HEK293 (cell line): Measurements from ENCODE around the gene CREB5.

ENCODE experiments used
- CTCF ChIA-PET: fragments of 350-600 bp; formaldehyde crosslinking; extraction: SDS; loops from one replicate; lab custom pipeline; 2021; ENCODE audit warnings: antibody characterized with exemption; lab: Yijun Ruan, JAX
- POLR2A ChIA-PET: fragments of 300-600 bp; formaldehyde crosslinking; extraction: SDS; loops from one replicate; lab custom pipeline; 2020; ENCODE audit warnings: antibody characterized with exemption, inconsistent platforms; lab: Yijun Ruan, JAX
- H3K27ac ChIP-seq: fragments of 200-500 bp; sonication (Bioruptor generic); 2 replicates; pipeline ENCODE4 v1.5.1; 2014; ENCODE audit warnings: low read depth, low read length, control low read depth, inconsistent platforms; ENCODE audit errors: extremely low read depth
- H3K36me3 ChIP-seq, 2 experiments: fragments of 200-500 bp in 1 of 2; sonication (Bioruptor generic) in 1 of 2; 1 replicate in 1 of 2; 2 replicates in 1 of 2; pipeline ENCODE4 v1.5.1; 2014 to 2017; ENCODE audit warnings: inconsistent platforms in 2 of 2, low read length in 2 of 2; ENCODE audit not compliant: control insufficient read depth in 2 of 2, insufficient read depth in 1 of 2
- H3K4me1 ChIP-seq: fragments of 200-500 bp; sonication (Bioruptor generic); 2 replicates; pipeline ENCODE4 v1.5.1; 2014; ENCODE audit warnings: mild to moderate bottlenecking, low read length, inconsistent platforms; ENCODE audit not compliant: control insufficient read depth, insufficient read depth
- H3K4me3 ChIP-seq: 2 replicates; pipeline ENCODE4 v1.5.1; 2011; ENCODE audit warnings: low read depth, mild to moderate bottlenecking, control low read depth, low read length, moderate library complexity
- H3K9me3 ChIP-seq: fragments of 200-500 bp; sonication (Bioruptor generic); 2 replicates; pipeline ENCODE4 v1.5.1; 2014; ENCODE audit warnings: low read depth, low read length, inconsistent platforms; ENCODE audit not compliant: control insufficient read depth, insufficient read depth
- BCL11B ChIP-seq: fragments of 450-650 bp; formaldehyde crosslinking; IDR thresholded peaks from 2 replicates; pipeline ENCODE4 v1.5.1; 2016; ENCODE audit warnings: low read depth, missing biosample characterization, missing genetic modification characterization
- GLI4 ChIP-seq: fragments of 450-650 bp; formaldehyde crosslinking; IDR thresholded peaks from 2 replicates; pipeline ENCODE4 v1.5.1; 2016; ENCODE audit warnings: missing biosample characterization, missing genetic modification characterization
- GLIS2 ChIP-seq: fragments of 450-650 bp; formaldehyde crosslinking; IDR thresholded peaks from 2 replicates; pipeline ENCODE4 v1.5.1; 2016; ENCODE audit warnings: missing biosample characterization, missing genetic modification characterization
- KLF17 ChIP-seq: fragments of 450-650 bp; formaldehyde crosslinking; IDR thresholded peaks from 2 replicates; pipeline ENCODE4 v1.5.1; 2016; ENCODE audit warnings: missing biosample characterization, missing genetic modification characterization
- KLF8 ChIP-seq: fragments of 450-650 bp; formaldehyde crosslinking; IDR thresholded peaks from 2 replicates; pipeline ENCODE4 v1.5.1; 2016; ENCODE audit warnings: missing biosample characterization, missing genetic modification characterization
- OSR2 ChIP-seq: fragments of 450-650 bp; formaldehyde crosslinking; IDR thresholded peaks from 2 replicates; pipeline ENCODE4 v1.5.1; 2016; ENCODE audit warnings: missing biosample characterization, missing genetic modification characterization
- PRDM10 ChIP-seq: fragments of 450-650 bp; formaldehyde crosslinking; IDR thresholded peaks from 2 replicates; pipeline ENCODE4 v1.5.1; 2016; ENCODE audit warnings: missing biosample characterization, missing genetic modification characterization
- SP2 ChIP-seq: fragments of 450-650 bp; formaldehyde crosslinking; IDR thresholded peaks from 2 replicates; pipeline ENCODE4 v1.5.1; 2016; ENCODE audit warnings: missing biosample characterization, missing genetic modification characterization
- ZBTB20 ChIP-seq: fragments of 450-650 bp; formaldehyde crosslinking; IDR thresholded peaks from 2 replicates; pipeline ENCODE4 v1.5.1; 2016; ENCODE audit warnings: missing biosample characterization, missing genetic modification characterization
- ZBTB6 ChIP-seq: fragments of 450-650 bp; formaldehyde crosslinking; IDR thresholded peaks from 2 replicates; pipeline ENCODE4 v1.5.1; 2017; ENCODE audit warnings: missing biosample characterization, missing genetic modification characterization
- ZFP3 ChIP-seq: fragments of 450-650 bp; formaldehyde crosslinking; IDR thresholded peaks from 2 replicates; pipeline ENCODE4 v1.5.1; 2016; ENCODE audit warnings: low read depth, missing biosample characterization, missing genetic modification characterization
- ZNF121 ChIP-seq: fragments of 450-650 bp; formaldehyde crosslinking; IDR thresholded peaks from 2 replicates; pipeline ENCODE4 v1.5.1; 2016; ENCODE audit warnings: missing biosample characterization, missing genetic modification characterization
- ZNF174 ChIP-seq: fragments of 450-650 bp; formaldehyde crosslinking; IDR thresholded peaks from 2 replicates; pipeline ENCODE4 v1.5.0; 2017; ENCODE audit warnings: missing biosample characterization, mild to moderate bottlenecking, missing genetic modification characterization
- ZNF175 ChIP-seq: fragments of 450-650 bp; formaldehyde crosslinking; IDR thresholded peaks from 2 replicates; pipeline ENCODE4 v1.5.1; 2016; ENCODE audit warnings: missing biosample characterization, missing genetic modification characterization
- ZNF184 ChIP-seq: fragments of 450-650 bp; IDR thresholded peaks from 2 replicates; pipeline ENCODE4 v1.5.1; 2018; ENCODE audit warnings: missing biosample characterization, mild to moderate bottlenecking, missing genetic modification characterization
- ZNF248 ChIP-seq: fragments of 450-650 bp; formaldehyde crosslinking; IDR thresholded peaks from 2 replicates; pipeline ENCODE4 v1.5.1; 2017; ENCODE audit warnings: missing biosample characterization, missing genetic modification characterization
- ZNF302 ChIP-seq: fragments of 450-650 bp; formaldehyde crosslinking; IDR thresholded peaks from 2 replicates; pipeline ENCODE4 v1.5.1; 2016; ENCODE audit warnings: missing biosample characterization, missing genetic modification characterization, low read depth
- ZNF350 ChIP-seq: fragments of 450-650 bp; formaldehyde crosslinking; IDR thresholded peaks from 2 replicates; pipeline ENCODE4 v1.5.0; 2017; ENCODE audit warnings: missing biosample characterization, mild to moderate bottlenecking, missing genetic modification characterization
- ZNF362 ChIP-seq: fragments of 450-650 bp; formaldehyde crosslinking; IDR thresholded peaks from 2 replicates; pipeline ENCODE4 v1.5.1; 2016; ENCODE audit warnings: missing biosample characterization, missing genetic modification characterization
- ZNF530 ChIP-seq: fragments of 450-650 bp; formaldehyde crosslinking; IDR thresholded peaks from 2 replicates; pipeline ENCODE4 v1.5.1; 2016; ENCODE audit warnings: low read depth, missing biosample characterization, missing genetic modification characterization
- ZNF549 ChIP-seq: fragments of 450-650 bp; IDR thresholded peaks from 2 replicates; pipeline ENCODE4 v1.5.1; 2018; ENCODE audit warnings: missing biosample characterization, missing genetic modification characterization, mild to moderate bottlenecking, inconsistent platforms, moderate library complexity
- ZNF560 ChIP-seq: fragments of 450-650 bp; formaldehyde crosslinking; IDR thresholded peaks from 2 replicates; pipeline ENCODE4 v1.5.1; 2017; ENCODE audit warnings: missing biosample characterization, missing genetic modification characterization, borderline replicate concordance
- ZNF626 ChIP-seq: fragments of 450-650 bp; sonication (Bioruptor Pico); formaldehyde crosslinking; IDR thresholded peaks from 2 replicates; pipeline ENCODE4 v1.5.1; 2018; ENCODE audit warnings: missing biosample characterization, missing genetic modification characterization, inconsistent platforms
- ZNF664 ChIP-seq: fragments of 450-650 bp; formaldehyde crosslinking; IDR thresholded peaks from 2 replicates; pipeline ENCODE4 v1.5.1; 2016; ENCODE audit warnings: missing biosample characterization, missing genetic modification characterization
- ZNF707 ChIP-seq: fragments of 450-650 bp; formaldehyde crosslinking; IDR thresholded peaks from 2 replicates; pipeline ENCODE4 v1.5.1; 2016; ENCODE audit warnings: missing biosample characterization, missing genetic modification characterization
- ZNF768 ChIP-seq: fragments of 450-650 bp; formaldehyde crosslinking; IDR thresholded peaks from 2 replicates; pipeline ENCODE4 v1.5.1; 2018; ENCODE audit warnings: missing biosample characterization, mild to moderate bottlenecking, missing genetic modification characterization
- ZSCAN23 ChIP-seq: fragments of 450-650 bp; formaldehyde crosslinking; IDR thresholded peaks from 2 replicates; pipeline ENCODE4 v1.5.1; 2016; ENCODE audit warnings: missing biosample characterization, missing genetic modification characterization
- ZSCAN4 ChIP-seq: fragments of 450-650 bp; formaldehyde crosslinking; IDR thresholded peaks from 2 replicates; pipeline ENCODE4 v1.5.1; 2017; ENCODE audit warnings: missing biosample characterization, missing genetic modification characterization

CREB5 gene

GRCh38 chr7:28619256-28619655 lies 206.9 kb downstream of the CREB5 start:
- POLR2A ChIA-PET: no interaction called here
- no peaks in the 10 kb centered on the region for H3K9me3 ChIP-seq
- TF ChIP-seq BCL11B: no peak
- TF ChIP-seq PRDM10: 0 out of 2 replicates have a peak, but pooled peaks have one; percentile 17
- TF ChIP-seq, all 188 proteins: peak for 1
- Histone ChIP-seq H3K4me3 (no peak overlapping the region), H3K27ac (no peak overlapping the region), H3K36me3 (no peaks in the 10 kb centered on the region), H3K4me1 (peaks cover 25% of the 10 kb centered on the region)
- CTCF ChIA-PET: interaction anchor here (0.7 to 1.2 kb wide), 2 partner anchors 8 to 229 kb away, joined by 3 to 4 read pairs; no protein-coding TSS in a partner anchor

- no peaks in the 10 kb centered on the region for H3K9me3 ChIP-seq
- ChIA-PET POLR2A (no interaction called here), CTCF (interaction anchor here (0.7 to 1.3 kb wide), 3 partner anchors 11 to 234 kb away, joined by 3 to 4 read pairs (median 3); no protein-coding TSS in a partner anchor)
- no peaks in the 10 kb centered on the region for H3K36me3 ChIP-seq
- H3K4me3 ChIP-seq: no peak overlapping the region
- peak overlapping the region; percentile 24; the same call in 1 of the 2 replicates for H3K27ac ChIP-seq
- H3K4me1 ChIP-seq: peaks cover 30% of the 10 kb centered on the region
- TF ChIP-seq ZNF121 (tag by site-specific recombination): no peak
- TF ChIP-seq KLF8: 0 out of 2 replicates have a peak, but pooled peaks have one; percentile 27
- no peak for TF ChIP-seq ZFP3 (tag by site-specific recombination)
- TF ChIP-seq SP2 (tag by site-specific recombination): no peak
- no peak for TF ChIP-seq ZNF530 (tag by site-specific recombination)
- TF ChIP-seq ZNF362 (tag by site-specific recombination): no peak
- TF ChIP-seq ZNF768 (tag by site-specific recombination): no peak
- TF ChIP-seq ZNF248 (tag by site-specific recombination): no peak
- TF ChIP-seq ZNF184 (tag by site-specific recombination): 0 out of 2 replicates have a peak, but pooled peaks have one; percentile 9
- TF ChIP-seq ZNF626 (tag by site-specific recombination): no peak
- no peak for TF ChIP-seq ZNF549 (tag by site-specific recombination)
- no peak for TF ChIP-seq ZBTB20 (tag by site-specific recombination)
- TF ChIP-seq GLI4 (tag by site-specific recombination): no peak
- TF ChIP-seq ZNF350 (tag by site-specific recombination): no peak
- no peak for TF ChIP-seq GLIS2 (tag by site-specific recombination)
- no peak for TF ChIP-seq KLF17
- no peak for TF ChIP-seq ZNF174
- no peak for TF ChIP-seq ZNF560 (tag by site-specific recombination)
- no peak for TF ChIP-seq ZSCAN4 (tag by site-specific recombination)
- peak; percentile 54 for TF ChIP-seq OSR2 (tag by site-specific recombination)
- no peak for TF ChIP-seq ZBTB6 (tag by site-specific recombination)
- TF ChIP-seq ZNF175 (tag by site-specific recombination): no peak
- no peak for TF ChIP-seq ZNF664 (tag by site-specific recombination)
- TF ChIP-seq ZNF302 (tag by site-specific recombination): no peak
- no peak for TF ChIP-seq ZNF707 (tag by site-specific recombination)
- peak; percentile 39; the same call in 1 of the 2 replicates for TF ChIP-seq ZSCAN23 (tag by site-specific recombination)
These were observed 209.1 kb downstream of the CREB5 start for GRCh38 chr7:28621369-28621841.
